Stimulated activated CD4-positive, alpha-beta T cell treated with anti-CD3 and anti-CD28 coated beads, Interleukin-4, amount 100 ng/mL, for 4 hours (primary cell): Measurements from ENCODE around the gene UGT1A4.

Experiments used
- DNase-seq, 2 experiments: peaks; one replicate each; pipeline ENCODE4 v3.0.0-alpha.2; 2020

Gene UGT1A4

DNA sequence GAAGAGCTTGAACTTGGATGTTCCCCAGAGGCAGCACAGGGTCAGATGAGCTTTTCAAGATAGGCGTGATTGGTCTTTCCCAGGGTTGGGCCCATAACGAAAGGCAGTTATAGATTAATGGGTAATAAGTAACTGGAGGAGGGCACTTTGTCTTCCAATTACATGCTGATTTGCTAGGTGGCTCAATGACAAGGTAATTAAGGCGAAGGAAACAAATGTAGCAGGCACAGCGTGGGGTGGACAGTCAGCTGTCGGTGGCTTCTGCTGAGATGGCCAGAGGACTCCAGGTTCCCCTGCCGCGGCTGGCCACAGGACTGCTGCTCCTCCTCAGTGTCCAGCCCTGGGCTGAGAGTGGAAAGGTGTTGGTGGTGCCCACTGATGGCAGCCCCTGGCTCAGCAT lies at the start of gene UGT1A4:
TSS of gene UGT1A4 (plus strand) at position 185 of the 400 bp plus-strand sequence. CDS start at position 270, 85 bp downstream.
- no peak for DNase-seq

DNA sequence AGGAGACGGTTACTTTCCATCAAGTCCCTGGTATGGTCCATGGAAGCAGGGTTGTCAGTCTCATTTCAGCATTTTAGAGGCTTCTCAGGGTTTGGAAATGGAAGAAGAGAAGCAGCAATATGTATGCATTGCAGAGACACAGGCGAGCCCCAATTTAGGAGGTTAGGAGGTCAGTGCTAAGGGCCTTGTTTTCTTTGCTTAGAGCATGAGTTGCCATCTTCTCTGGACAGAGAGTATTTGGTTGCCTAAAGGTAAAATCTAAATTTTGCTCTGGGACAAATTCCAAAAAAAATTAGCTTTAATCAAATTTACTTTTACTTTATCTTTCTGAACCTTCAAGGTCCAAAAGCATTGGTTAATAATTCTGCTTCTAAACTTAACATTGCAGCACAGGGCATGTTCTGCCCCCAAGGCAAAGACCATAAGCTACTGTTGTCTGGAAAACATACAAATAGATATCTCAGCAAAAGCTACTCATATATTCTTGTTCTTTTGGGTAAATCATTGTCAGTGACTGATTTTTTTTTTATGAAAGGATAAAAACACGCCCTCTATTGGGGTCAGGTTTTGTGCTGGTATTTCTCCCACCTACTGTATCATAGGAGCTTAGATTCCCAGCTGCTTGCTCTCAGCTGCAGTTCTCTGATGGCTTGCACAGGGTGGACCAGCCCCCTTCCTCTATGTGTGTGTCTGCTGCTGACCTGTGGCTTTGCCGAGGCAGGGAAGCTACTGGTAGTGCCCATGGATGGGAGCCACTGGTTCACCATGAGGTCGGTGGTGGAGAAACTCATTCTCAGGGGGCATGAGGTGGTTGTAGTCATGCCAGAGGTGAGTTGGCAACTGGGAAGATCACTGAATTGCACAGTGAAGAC lies 47.0 kb upstream of the UGT1A4 start, which contains the start of gene UGT1A9:
TSS of gene UGT1A9 (plus strand) at position 609 of the 872 bp plus-strand sequence. CDS start at position 646, 37 bp downstream.
- DNase-seq, result no peak

DNA sequence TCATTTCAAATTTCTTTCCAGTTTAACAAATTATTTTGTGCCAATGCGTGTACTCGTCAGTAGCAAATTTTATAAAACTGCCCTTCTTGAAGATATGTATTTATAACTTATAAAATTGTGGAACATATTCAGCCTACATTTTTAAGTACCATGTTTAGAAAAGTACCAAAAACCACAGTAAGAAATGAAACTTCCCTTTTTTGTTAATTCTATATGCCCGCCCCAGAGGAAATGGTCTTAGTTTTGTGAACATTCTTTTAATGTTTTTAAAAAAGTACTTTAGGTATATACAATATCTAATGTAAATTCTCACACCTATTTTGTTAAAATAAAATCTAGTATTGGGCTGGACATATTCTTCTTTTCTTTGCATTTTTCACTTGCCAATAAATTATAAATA lies 45.6 kb upstream of the UGT1A4 start:
- DNase-seq, result no peak

DNA sequence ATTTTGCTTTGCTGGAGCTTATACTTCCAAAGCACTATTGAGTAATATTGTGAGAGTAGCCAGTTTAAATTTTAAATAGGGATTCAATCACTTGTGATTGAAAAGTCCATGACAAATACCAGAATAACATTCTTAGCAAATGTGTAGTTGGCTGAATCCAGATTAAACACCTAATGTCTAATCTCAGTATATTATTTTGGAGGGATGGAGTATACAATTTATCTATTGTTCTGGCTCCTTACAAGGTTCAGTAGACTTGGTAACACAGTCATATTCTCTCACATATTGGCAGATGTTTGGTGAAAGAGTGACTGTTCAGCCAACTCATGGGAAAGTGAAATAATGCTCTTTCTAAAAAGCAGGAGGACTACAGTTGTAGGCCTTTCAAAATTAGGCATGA lies 44.6 kb upstream of the UGT1A4 start:
- no peak for DNase-seq

- DNase-seq, result no peak
These were observed 44.2 kb upstream of the UGT1A4 start for GRCh38 chr2:233674314-233674713.

- no peak for DNase-seq
These were observed 43.5 kb upstream of the UGT1A4 start for GRCh38 chr2:233674995-233675394.

DNA sequence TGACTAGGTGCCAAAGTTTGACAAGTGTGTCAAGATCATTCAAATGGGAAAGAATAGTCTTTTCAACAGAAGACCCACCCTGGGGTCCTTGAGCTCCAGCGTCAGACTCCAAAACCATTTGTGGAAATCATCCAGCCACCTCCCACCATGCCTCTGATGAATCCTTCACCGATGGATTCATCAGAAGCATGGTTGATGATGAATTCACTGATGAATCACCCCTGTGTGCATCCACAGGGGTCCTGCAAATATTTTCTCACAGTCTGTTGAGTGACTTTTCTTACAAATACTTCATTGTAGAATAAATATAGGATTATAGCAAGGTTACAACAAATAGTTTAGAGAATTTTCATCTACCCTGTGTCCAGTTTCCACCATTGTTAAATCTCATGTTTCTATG lies 42.5 kb upstream of the UGT1A4 start:
- no peak for DNase-seq

DNA sequence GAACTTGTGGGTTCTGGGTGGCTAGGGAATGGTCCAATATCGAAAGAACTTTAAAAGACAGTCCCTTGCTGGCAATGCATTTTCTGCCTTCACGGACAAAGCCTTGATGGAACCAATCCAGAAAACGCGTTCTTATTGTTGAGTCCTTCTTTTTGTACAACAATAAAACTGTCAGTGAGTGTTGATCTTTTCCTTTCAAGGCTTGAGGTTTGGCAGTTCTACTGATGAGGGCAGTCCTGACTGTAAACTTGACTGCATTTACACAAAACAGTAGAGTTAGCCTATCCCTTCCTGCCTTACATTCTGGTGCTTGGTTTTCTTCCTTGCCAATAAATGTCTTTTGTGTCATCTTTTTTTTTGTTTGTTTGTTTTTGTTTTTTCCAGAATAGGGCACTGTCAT lies 39.3 kb upstream of the UGT1A4 start:
- no peak for DNase-seq

DNA sequence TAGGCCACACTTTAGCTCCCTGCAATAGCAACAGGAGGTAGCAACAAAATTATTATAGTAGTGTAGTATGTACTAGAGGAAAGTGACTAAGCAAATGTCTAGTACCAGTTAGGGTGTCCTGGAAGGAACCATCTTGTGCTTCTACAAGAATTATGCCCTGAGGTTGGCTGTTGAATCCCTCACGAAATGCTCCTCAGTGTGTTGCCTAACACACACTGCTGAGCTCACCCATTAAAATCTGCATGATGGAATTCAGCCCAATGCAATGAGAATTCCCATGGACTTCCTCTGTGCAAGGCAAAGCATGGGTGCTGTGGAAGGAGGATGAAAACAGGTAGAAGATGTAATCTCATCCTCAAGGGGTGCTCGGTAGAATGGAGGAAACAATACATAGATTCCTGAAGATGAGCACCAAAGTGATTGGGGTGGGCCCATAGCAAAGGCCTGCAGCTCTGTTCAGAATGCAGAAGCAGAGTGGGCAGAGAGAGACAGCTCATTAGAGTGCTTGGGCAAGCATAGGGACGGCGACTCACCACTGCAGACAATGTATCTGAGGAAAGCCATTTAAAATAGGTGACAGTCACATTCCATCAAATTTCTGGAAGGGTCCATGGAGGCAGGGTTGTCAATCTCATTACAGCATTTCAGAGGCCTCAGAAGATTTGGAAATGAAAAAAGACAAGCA lies 38.0 kb upstream of the UGT1A4 start:
- no peak for DNase-seq

DNA sequence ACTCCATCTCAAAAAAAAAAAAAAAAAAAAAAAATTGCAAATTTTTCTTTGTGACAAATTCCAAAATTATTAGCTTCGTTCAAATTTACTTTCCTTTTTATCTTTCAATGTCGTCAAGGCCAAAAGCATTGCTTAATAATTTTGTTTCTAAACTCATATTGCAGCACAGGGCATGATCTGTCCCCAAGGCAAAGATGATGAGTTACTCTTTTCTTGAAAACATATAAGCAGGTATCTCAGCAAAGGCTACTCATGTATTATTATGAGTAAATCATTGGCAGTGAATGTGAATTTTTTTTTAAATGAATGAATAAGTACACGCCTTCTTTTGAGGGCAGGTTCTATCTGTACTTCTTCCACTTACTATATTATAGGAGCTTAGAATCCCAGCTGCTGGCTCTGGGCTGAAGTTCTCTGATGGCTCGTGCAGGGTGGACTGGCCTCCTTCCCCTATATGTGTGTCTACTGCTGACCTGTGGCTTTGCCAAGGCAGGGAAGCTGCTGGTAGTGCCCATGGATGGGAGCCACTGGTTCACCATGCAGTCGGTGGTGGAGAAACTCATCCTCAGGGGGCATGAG lies 36.9 kb upstream of the UGT1A4 start, which contains the start of gene UGT1A7:
TSS of gene UGT1A7 (plus strand) at position 381 of the 579 bp plus-strand sequence. CDS start at position 418, 37 bp downstream.
- no peak for DNase-seq

- DNase-seq, result no peak
These were observed 33.9 kb upstream of the UGT1A4 start for GRCh38 chr2:233684640-233685039.

- no peak for DNase-seq
These were observed 31.6 kb upstream of the UGT1A4 start for GRCh38 chr2:233686928-233687327.

- DNase-seq, result no peak
These were observed 30.2 kb upstream of the UGT1A4 start for GRCh38 chr2:233688341-233688740.

DNA sequence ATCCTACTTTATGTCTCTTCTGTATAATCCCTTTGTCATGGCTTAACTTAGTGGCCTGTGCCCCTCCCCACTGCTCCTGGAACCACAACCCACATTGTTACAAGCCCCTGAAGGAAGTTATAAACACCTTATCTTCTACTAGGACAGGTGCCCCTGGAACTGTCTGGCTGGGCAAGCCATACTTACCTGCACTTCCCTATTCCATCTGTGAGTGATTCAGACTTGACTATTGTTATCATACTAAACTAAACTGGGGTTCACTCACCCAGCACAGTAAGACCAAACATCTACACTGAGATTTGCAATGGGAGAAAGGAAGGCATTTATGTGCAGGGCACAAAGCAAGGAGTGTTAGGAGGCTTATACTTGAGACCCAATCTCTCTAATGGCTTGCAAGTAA lies 29.5 kb upstream of the UGT1A4 start:
- no peak for DNase-seq

GRCh38 chr2:233689501-233689900 lies 29.0 kb upstream of the UGT1A4 start:
- no peak for DNase-seq

- no peak for DNase-seq
These were observed 28.1 kb upstream of the UGT1A4 start for GRCh38 chr2:233690444-233690843.

DNA sequence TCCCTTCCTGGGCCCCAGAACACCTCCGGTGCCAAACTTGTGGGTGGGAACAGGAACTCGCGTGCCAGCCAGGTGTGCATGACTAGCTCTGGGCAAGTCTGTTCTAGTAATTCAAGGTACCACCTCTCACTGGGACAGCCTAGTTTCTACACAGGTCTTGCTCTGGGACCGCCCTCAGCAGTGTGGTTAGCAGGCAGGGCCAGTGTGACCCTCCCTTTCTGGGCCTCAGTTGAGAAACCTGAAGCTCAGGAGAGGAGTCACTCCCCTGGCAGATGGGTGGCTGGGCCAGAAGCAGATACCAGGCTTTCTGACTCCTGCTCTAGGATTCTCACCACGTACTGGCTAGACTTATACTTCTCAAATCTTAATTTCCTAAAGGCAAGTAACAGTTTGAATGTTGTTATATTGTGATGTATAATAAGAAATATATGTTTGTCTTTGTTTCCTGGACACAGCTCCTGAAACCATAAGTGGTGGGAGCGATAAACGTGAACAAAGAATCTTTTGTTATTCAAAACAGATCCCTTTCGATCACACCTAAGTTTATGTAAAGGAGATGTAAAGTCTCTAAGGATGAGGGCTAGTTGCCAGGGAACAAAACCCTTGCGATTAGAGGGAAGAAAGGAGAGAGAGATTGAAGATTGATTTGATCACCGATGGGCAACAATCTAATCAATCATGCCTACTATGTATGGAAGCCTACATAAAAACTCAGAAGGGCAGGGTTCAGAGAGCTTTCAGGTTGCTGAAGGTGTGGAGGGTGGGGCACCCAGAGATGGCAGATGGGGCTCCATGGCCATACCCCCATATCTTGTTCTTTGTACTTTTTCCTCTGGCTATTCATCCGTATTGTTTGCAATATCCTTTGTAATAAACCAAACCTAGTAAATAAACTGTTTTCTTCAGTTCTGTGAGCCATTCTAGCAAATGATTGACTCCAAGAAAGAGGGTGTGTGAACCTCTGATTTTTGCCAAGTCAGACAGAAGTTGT lies 26.8 kb upstream of the UGT1A4 start:
- DNase-seq, result no peak

GRCh38 chr2:233692648-233693047 lies 25.9 kb upstream of the UGT1A4 start, which contains the start of gene UGT1A6:
TSS of gene UGT1A6 (plus strand) at chr2:233692890. CDS start at chr2:233693005, 115 bp downstream.
- DNase-seq, result no peak

DNA sequence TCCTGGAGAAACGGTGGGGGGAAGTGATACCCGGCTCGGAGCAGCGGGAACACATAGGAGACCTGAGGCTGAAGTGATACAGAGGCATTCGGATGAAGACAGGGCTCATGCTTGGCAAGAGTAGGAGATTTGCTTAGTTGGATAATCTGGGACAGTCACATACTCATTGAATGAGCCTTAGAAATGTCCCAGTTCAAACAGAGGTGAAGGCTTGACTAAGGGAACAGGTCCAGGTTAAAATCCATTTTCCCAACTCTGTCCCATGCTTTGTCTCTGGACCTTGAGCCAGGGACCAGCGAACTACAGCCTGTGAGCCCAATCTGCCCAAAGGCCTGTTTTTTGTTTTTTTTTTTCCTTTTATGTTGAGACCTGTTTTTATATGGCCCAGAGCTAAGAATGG lies 24.6 kb upstream of the UGT1A4 start:
- no peak for DNase-seq

DNA sequence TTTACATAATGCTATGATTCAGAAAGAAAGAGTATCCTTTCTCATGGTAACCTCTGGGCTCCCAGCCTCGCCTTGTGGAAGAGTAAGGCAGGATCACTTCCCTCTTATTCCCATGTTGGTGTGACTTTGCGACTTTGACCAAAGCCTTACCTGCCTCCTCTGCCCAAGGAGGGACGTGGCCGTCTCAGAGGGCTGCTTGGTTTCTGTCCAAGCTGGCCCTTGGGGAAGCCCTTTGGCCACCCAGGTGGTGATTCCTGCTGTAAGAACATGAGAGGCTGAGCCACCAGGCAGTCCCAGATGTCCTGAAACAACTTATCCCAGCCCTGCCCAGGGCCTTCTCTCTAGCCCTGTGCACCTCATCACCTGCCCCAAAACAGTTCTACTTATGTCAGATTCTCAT lies 19.8 kb upstream of the UGT1A4 start:
- no peak for DNase-seq

DNA sequence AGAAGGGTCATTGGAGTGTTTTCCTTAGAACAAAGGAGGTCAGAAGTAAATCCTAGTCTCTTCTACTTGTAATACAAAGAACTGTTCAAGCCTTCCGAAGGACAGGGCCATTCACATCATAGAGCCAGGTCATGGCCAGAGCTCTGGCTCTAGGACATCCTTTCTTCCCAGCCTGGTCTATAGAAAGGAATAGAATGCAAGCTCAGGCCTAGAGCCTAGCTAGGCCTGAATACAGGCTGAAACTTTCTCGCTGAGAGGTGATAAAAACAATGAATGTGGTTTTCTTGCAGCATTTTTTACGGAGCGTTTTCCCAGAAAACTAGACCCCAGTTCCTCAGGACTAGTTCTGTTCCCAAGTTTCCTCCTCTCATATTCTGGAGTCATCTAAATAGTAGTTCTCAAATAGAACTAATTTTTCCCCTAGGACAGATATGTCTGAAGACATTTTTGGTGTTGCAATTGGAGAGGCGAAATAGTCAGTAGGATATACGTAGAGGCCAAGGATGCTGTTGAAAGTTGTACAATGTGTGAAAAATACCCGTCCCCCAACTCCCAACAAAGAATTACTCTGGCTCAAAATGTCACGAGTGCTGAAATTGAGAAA lies 19.0 kb upstream of the UGT1A4 start:
- DNase-seq, result no peak
